Thoracic aorta (tissue), 2 donors: ENCODE results near the gene PDE6D. TPM values are rescaled to one million over a fixed set of nuclear protein-coding genes. Genes with fewer than 3 reads are reported as not detected.

Experiments
- ATAC-seq: fragments of 150-250 bp; one replicate; pipeline ENCODE4 v1.8.0; 2017; ENCODE audit warnings: low read depth; ENCODE audit not compliant: insufficient number of reproducible peaks, low FRiP score
- DNase-seq: peaks from one replicate; pipeline ENCODE4 v3.0.0-alpha.2; 2020; ENCODE audit warnings: low spot score
- H3K27ac ChIP-seq, 2 donors: fragments of 200-600 bp; sonication (generic); 1 replicate in 1 of 2; 2 replicates in 1 of 2; pipeline ENCODE4 v1.5.1; 2016; ENCODE audit warnings: mild to moderate bottlenecking in 2 of 2, moderate library complexity in 2 of 2
- H3K27me3 ChIP-seq: fragments of 200-600 bp; sonication (generic); replicated peaks from 2 replicates; pipeline ENCODE4 v1.6.0; 2016; ENCODE audit warnings: mild to moderate bottlenecking; ENCODE audit not compliant: insufficient read depth
- H3K36me3 ChIP-seq: fragments of 200-600 bp; sonication (generic); one replicate; pipeline ENCODE4 v1.5.1; 2016
- H3K4me1 ChIP-seq, 2 donors: fragments of 200-600 bp; sonication (generic); 1 replicate in 1 of 2; 2 replicates in 1 of 2; pipeline versions ENCODE4 v1.5.1 to v1.6.0; 2016; ENCODE audit warnings: low read depth in 2 of 2, mild to moderate bottlenecking in 1 of 2; ENCODE audit not compliant: control insufficient read depth in 1 of 2
- H3K4me3 ChIP-seq: fragments of 200-600 bp; sonication (generic); 2 replicates; pipeline ENCODE4 v1.5.1; 2016; ENCODE audit warnings: mild to moderate bottlenecking
- H3K9me3 ChIP-seq: fragments of 200-600 bp; sonication (generic); 2 replicates; pipeline ENCODE4 v1.5.1; 2016
- CTCF ChIP-seq: fragments of 200-600 bp; sonication (generic); IDR thresholded peaks from one replicate; pipeline ENCODE4 v1.5.1; 2019; ENCODE audit warnings: antibody characterized with exemption
- total RNA-seq, 2 donors: library from RNA; depleted of rRNA; stranded (reverse); fragments of >200 nt; gene quantifications; one replicate each; pipeline versions ENCODE4 v1.1.0 to v1.2.3, GENCODE V29; 2016

Gene PDE6D
- total RNA-seq, 2 donors from 2014 or later, result 24.9 to 30.2 TPM

GRCh38 chr2:231710799-231711676 is 70.0 kb downstream of the PDE6D start:
- H3K36me3 ChIP-seq, result peaks cover 9% of the 10 kb centered on the region
- H3K27ac ChIP-seq, result peak overlapping the region; percentile 83 to 96
- H3K4me1 ChIP-seq, result peaks cover 12 to 52% of the 10 kb centered on the region in 2 donors
- no peaks in the 10 kb centered on the region for H3K9me3 ChIP-seq
- H3K27me3 ChIP-seq, result no peaks in the 10 kb centered on the region
- no peak for ATAC-seq
- TF ChIP-seq CTCF, result no peak
- DNase-seq, result no peak
- H3K4me3 ChIP-seq, result peak overlapping the region; percentile 92

- no peaks in the 10 kb centered on the region for H3K9me3 ChIP-seq
- DNase-seq (no peak), ATAC-seq (no peak)
- peak overlapping the region; percentile 96 to 99 for H3K27ac ChIP-seq
- H3K27me3 ChIP-seq, result no peaks in the 10 kb centered on the region
- peak overlapping the region; percentile 92 for H3K4me3 ChIP-seq
- TF ChIP-seq CTCF, result peak; percentile 64
- peaks cover 9% of the 10 kb centered on the region for H3K36me3 ChIP-seq
- H3K4me1 ChIP-seq, result peaks cover 16 to 52% of the 10 kb centered on the region in 2 donors
Observed at GRCh38 chr2:231709981-231710798, 70.9 kb downstream of the PDE6D start.

GRCh38 chr2:231709636-231709980 is 71.5 kb downstream of the PDE6D start:
- Histone ChIP-seq H3K9me3 (no peaks in the 10 kb centered on the region), H3K27ac (peak overlapping the region; percentile 96 to 99), H3K4me3 (peak overlapping the region; percentile 92), H3K27me3 (no peaks in the 10 kb centered on the region), H3K4me1 (peaks cover 16 to 52% of the 10 kb centered on the region in 2 donors), H3K36me3 (peaks cover 9% of the 10 kb centered on the region)
- peak; percentile 7 for TF ChIP-seq CTCF
- no peak for ATAC-seq
- DNase-seq, result no peak

- DNase-seq (no peak), ATAC-seq (no peak)
- H3K27ac ChIP-seq, result peak overlapping the region; percentile 96 to 99
- H3K36me3 ChIP-seq, result peaks cover 9% of the 10 kb centered on the region
- no peaks in the 10 kb centered on the region for H3K27me3 ChIP-seq
- H3K9me3 ChIP-seq, result no peaks in the 10 kb centered on the region
- peak; percentile 7 for TF ChIP-seq CTCF
- H3K4me3 ChIP-seq, result peak overlapping the region; percentile 92
- peaks cover 16 to 46% of the 10 kb centered on the region in 2 donors for H3K4me1 ChIP-seq
Observed at GRCh38 chr2:231708773-231709635, 72.1 kb downstream of the PDE6D start.
